GM15510 (cell line): ENCODE data around the gene TCF20.

Experiments used
- POLR2A ChIP-seq: IDR thresholded peaks from 3 replicates; pipeline ENCODE4 v1.6.1; 2011; ENCODE audit warnings: borderline replicate concordance; ENCODE audit not compliant: insufficient read length; ENCODE audit errors: extremely low read depth

The TCF20 gene

DNA sequence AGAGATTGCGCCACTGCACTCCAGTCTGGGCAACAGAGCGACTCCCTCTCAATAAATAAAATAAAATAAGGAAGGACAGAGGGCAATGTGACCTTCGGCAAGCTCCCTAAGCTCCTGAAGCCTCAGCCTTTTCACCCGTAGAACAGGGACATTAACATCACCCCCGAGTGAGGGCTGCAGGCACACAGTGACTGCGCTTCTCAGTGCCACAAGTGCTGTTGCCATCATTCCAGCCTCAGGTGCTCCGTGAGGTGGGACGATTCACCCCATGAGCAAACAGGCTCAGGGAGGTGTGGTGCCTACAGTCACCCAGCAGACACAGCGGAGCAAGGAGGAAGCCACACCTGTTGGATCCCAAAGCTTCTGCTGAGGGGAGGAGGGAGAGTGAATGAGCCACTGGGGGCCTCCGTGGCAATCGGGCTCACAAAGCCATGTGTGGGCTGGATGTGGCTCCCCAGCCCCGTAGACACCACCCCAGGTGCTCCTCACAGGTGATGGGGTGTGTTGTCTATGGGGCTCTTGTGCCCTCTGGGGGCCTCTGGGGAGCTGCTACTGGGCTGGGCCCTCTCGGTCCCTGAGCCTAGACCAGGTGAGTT lies 9.1 kb upstream of the TCF20 start:
- TF ChIP-seq POLR2A, result no peak

DNA sequence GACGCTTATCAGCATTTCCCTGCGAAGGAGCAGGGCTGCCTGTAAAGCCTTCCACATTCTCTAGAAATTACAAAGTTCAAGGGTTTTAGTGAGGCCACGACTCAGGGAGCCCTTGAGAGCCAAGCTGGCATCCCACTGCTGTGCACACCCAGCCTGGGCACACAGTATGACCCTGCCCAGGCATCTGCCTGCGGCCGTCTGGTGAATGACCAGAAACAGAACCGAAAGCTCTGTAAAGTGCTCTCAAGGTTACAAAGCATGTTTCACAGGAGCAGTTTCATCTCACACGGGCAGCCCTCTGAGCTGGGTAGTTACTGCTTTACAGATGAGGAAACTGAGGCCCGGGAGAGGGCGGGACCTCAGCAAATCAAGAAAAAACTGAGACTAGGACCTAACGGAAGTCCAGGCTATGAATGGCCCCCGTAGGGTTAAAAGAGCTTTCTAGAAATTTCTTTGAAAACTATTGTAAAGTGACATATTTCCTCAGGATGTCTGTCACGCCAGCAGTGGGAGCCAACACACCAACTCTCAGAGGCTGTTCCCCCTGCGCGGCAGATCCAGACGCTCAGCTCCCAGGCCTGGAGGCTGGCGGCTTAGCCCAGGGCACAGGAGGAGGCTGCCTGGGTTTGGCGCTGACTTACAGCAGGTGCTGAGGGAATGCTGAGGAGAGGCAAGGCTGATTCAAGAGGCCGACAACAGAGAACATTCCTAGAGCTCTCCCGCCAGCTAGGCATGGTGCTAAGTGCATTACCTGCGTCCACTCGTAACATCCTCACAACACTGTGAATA lies 7.7 kb upstream of the TCF20 start:
- TF ChIP-seq POLR2A, result no peak

DNA sequence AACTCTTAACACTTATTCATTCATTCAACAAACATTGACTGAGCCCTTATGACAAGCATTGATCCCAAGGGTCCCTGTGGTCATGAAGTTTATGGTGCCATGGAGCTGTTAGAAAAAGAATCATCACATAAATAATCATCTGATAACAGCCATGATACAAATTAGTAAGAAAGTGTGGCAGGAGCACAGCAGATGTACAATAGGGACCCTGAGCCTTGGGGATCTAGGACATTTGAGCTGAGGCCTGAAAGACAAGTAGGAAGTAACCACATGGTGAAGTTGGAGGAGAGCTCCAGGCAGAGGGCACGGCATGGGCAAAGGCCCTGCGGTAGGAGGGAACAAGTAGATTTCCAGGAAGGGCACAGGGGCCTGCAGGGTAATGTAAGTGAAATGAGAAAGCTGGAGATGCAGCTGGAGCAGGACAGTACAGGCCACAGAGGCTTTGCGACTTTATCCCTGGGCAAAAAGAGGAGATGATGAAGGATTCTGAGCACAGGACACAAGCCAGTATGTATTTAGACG lies 6.8 kb upstream of the TCF20 start:
- TF ChIP-seq POLR2A, result no peak

DNA sequence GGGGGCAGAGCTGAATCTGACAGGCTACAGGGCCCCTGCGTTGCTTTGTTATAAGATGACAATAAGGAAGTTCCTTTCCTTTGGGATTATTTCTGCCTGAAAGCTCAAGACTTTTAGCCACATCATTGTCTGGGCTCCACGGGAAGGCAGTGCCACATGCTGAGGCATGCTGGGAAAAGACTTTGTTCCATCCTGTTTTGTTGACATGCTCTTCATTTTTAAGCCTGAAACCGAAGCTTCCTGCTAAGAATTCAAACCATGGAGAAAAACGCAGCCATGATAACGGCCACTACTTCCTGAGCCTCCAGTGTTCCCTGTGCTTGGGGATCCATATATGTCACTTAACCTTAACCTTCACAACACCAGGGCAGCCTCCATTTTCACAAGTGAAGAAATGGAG lies 5.5 kb upstream of the TCF20 start:
- no peak for TF ChIP-seq POLR2A

DNA sequence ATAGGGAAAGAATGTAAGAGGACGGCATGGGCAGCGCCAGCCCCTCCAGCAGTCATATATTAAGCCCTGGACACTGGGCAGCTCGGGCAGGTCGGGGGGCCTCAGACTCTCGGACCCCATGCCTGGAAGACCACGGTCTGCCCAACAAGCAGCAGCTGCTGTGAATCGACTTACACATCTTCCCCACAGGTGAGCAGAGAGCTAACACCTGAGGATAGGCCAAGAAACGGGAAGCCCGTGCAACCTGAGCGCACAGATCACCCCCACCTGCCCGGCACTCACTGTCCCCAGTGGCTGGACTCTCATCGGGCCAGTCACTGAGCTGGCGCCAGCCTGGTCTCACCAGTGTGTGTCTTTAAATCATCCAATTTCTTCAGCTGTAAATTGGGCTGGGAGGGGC lies 4.7 kb upstream of the TCF20 start:
- TF ChIP-seq POLR2A, result no peak

DNA sequence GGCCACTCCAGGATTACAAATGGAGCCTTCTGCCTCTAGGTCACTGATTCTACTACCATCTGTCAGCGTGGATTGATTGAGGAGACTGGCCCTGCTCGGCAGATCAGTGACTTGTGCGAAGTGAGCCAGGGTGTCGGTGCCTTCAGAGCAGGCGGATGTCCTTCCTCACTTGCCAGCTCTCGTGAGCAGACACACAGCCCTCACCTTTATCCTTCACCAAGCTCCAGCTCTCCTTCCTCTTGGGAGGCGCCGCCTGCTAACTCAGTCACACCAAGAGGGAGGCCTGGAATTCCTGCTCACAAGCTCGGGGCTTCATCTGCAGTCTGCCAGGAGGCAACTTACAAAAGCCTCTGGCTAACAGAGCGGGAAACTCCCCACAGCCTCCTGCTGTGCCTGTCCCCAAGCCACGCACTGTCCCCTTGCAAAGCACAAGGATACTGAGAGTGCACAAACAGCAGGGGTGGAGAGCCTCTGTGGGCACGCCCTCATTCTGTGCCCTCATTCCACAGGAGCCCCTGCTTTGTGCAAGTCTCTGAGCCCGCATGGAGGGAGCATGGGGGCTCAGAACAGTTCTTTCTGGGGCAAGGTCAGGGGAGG lies 3.5 kb upstream of the TCF20 start:
- no peak for TF ChIP-seq POLR2A

DNA sequence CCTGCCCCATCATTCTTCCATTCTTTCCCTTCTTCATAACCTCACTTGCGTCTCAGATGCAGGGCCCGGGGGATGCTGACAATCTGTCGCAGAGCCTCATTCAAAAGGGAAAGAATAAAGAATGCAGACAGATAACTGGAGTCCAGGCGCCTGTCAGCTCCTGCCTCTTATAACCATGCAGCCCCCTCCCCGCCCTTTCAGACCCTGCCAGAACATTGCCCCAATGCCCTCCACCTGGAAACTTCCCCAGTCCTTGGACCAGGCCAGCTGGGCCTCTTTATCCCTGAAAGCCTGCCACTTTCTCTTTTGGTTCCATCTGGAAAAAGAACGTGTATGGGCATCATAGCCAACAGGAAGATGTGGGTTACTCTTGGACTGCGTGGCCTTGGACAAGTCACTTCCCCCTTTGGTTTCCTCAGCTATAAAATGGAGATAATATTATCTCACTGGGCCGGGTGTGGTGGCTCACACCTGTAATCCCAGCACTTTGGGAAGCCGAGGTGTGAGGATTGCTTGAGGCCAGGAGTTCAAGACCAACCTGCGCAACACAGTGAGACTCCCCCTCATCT lies 2.1 kb upstream of the TCF20 start:
- TF ChIP-seq POLR2A, result no peak

DNA sequence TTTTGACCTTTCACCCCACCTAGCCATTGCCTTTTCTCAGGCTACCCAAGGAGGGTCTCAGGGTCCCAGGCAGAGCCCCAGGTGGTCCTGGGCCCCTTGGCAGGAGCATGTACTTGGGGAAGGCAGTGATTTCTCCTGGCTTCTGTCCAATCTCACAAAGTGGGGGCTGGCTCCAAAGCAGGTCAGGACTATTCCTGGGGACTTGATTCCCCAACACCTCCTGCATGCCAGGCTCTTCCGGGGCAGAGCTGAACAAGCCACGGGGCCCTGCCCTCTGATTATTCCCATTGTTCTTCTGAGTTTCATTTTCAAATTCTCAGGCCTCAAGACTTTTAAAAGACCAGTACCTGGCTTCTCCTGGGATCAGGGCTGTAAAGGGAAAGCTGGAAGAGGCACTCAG lies 1.5 kb upstream of the TCF20 start:
- TF ChIP-seq POLR2A, result no peak

DNA sequence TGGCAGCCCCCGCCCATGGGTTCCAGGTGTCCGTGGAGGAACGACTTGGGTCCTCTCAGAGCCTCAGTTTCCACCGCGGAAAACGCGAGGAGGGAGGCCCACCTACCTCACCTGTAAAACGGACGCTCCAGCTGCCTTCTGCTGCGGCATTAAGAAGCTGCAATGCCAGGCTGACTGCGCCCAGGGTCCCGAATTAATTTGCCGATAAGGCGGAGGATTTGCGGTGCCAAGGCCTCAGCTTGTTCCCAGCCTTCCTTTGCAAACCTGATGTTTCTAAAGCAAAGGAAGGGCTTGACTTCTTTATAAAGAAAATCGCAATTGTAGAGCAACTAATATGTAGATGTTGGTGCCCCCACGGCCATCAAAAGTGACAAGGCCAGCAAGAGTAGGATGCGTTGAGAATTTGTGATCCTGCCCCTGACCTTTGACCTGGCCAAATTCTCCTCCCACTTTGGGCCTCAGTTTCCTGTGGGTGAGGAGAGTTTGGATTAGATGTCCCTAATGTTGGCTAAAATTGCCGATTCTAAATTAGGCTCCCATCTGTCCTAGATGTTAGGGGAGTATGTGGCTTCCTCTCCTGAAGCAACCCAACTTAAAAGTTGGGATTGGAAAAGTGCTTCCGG lies 849 bp upstream of the TCF20 start:
- no peak for TF ChIP-seq POLR2A

DNA sequence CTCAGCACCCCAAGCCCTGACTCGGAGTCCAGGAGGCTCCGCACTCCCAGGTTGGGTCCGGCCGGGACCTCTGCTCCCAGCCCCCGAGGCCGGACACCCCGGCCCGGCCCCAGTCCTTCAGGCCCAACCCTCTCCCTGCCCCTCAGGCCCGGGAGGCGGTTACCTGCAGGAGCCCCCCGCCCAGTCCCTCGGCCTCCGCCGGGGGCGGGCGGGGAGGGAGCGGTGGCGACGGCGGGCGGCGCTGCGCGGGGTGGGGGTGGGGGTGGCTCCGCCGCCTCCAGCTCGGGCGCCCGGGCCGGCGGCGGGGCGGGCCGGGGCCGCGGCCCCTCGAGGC lies 310 bp downstream of the TCF20 start:
- TF ChIP-seq POLR2A, result peak; percentile 9

DNA sequence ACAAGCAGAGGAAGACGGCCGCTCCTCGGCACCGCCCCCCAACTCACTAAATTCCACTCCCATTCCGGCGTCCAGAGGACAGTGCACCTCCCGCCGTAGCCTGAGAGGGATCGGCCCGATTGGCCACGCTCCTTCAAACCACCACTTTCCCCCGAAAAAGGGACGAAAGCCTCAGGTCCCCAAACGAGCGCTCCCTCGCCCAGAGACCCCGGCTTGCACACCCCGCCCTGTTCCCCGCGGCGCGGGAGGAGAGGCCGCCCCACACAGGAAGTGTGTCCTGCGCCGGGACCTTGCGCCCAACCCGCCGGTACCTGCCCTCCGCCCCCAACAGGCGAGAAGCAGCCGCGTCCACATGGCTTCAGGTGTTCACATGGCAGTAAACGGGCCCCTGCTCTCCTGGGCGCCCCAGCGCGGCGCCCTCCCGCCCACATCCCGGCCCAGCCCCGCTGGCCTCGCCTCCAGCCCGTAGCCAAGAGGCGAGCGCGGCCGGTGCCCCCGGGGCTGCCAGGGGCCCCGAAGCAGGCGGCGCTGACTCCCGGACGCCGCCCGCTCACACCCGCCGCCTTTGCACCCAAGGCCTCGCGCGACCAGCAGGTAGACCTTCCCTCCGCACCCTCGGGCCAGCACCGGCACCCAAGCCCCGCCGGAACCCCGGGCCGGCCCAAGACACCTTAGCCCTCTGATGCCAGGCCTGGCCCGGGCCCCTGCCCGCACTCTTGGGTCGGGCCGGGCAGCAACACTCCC lies 849 bp downstream of the TCF20 start:
- peak; percentile 51 for TF ChIP-seq POLR2A

DNA sequence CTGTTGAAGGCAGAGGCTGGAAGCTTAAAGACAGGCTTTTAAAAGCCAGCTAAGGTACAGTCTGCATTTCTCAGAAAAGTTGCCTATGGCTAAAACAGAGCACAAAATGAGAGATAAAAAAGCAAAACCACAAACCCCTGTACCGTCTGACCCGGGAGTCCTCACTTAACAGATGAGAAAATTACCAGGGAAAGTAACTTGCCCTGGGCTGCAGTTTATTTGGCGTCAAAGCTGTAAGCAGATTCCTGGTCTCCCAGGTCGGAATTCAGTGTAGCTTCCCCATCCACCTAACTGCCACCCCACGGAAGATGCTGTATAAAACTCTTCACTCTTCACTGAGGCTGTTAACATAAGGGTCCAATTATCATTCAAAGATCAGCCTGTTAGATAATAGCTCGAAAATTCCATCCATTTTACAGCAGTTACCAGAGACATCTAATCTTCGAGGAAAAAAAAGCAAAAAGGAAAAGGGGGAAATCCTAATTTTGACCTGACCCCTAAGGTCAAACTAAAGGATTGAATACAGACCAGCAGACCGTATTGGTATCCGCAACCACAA lies 1.5 kb downstream of the TCF20 start:
- no peak for TF ChIP-seq POLR2A

DNA sequence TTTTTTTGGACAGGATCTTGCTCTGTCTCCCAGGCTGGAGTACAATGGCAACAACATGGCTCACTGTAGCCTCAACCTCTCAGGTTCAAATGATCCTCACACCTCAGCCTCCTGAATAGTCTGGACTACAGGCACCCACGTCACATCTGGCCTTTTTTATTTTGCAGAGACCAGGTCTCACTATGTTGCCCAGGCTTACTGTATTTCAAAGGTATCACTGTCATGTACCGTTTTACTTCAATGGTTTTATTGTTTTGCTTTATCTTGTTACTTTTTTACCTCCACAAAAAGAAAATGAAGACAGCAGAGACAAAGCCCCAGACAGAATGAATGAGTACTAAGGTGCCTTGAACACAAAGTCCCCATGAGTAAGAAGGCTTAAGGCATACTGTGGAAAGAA lies 5.1 kb downstream of the TCF20 start:
- TF ChIP-seq POLR2A, result no peak

DNA sequence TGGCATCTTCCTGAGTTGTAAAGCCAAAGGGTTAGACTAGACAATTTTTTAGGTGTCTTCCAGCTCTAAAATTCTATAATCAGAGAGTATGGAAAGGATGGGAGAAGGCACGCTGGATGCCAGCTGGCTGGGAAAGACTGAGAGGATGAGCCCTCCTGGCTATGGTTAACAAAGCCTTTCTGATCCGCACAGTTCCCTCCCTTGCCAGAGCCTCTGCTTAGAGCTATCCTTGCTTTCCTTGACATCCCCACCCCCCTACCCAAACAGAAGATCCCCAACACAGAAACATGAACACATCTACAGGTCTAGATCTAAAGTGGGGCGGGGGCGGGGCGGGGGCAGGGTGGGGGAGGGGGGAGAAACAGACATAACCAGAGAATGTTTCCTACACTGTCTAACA lies 6.5 kb downstream of the TCF20 start:
- no peak for TF ChIP-seq POLR2A
